Activated CD8-positive, alpha-beta memory T cell treated with anti-CD3 and anti-CD28 coated beads for 1 hour (primary cell): ENCODE measurements around the gene TMEM89.

Experiments used
- DNase-seq, 2 donors: peaks; one replicate each; pipeline ENCODE4 v3.0.0-alpha.2; 2020; ENCODE audit warnings: low read depth in 1 of 2; ENCODE audit errors: extremely low read depth in 1 of 2

Gene TMEM89

GRCh38 chr3:48621461-48621869, at the start of gene TMEM89:
Gene TMEM89 (minus strand): TSS chr3:48621769. CDS start chr3:48621756, 13 bp downstream.
- no peak for DNase-seq

- no peak for DNase-seq
These were observed 43.4 kb upstream of the TMEM89 start for GRCh38 chr3:48664929-48665328.

- no peak for DNase-seq
These were observed 42.7 kb upstream of the TMEM89 start for GRCh38 chr3:48664313-48664644.

- DNase-seq = peak; percentile 49 to 72
These were observed 42.1 kb upstream of the TMEM89 start for GRCh38 chr3:48663489-48664312.

- peak in 1 of 2 donors; percentile 36 for DNase-seq
These were observed 41.4 kb upstream of the TMEM89 start, which contains the start of gene CELSR3 for GRCh38 chr3:48662753-48663488. Gene CELSR3 (minus strand): TSS chr3:48662886. CDS start chr3:48662634, 252 bp downstream.

GRCh38 chr3:48662145-48662752, 40.7 kb upstream of the TMEM89 start:
- no peak for DNase-seq

GRCh38 chr3:48661501-48662144, 40.1 kb upstream of the TMEM89 start:
- DNase-seq = peak in 1 of 2 donors; percentile 63

GRCh38 chr3:48660800-48661400, 39.3 kb upstream of the TMEM89 start:
- no peak for DNase-seq

- DNase-seq = no peak
These were observed 35.3 kb upstream of the TMEM89 start for GRCh38 chr3:48656841-48657281.

GRCh38 chr3:48656061-48656840, 34.7 kb upstream of the TMEM89 start:
- peak; percentile 67 to 74 for DNase-seq

GRCh38 chr3:48655606-48656005, 34.0 kb upstream of the TMEM89 start:
- DNase-seq = peak in 1 of 2 donors; percentile 40

GRCh38 chr3:48655063-48655462, 33.5 kb upstream of the TMEM89 start:
- DNase-seq = no peak

- DNase-seq = no peak
These were observed 31.6 kb upstream of the TMEM89 start for GRCh38 chr3:48652923-48653715.

GRCh38 chr3:48651771-48652170, 30.2 kb upstream of the TMEM89 start:
- no peak for DNase-seq

- DNase-seq = no peak
These were observed 29.2 kb upstream of the TMEM89 start for GRCh38 chr3:48650723-48651122.

GRCh38 chr3:48648188-48648850, 26.8 kb upstream of the TMEM89 start:
- DNase-seq = no peak

GRCh38 chr3:48647714-48648113, 26.1 kb upstream of the TMEM89 start:
- no peak for DNase-seq
